HCT116 (cell line): ENCODE data around the gene GP1BA. TPM values are rescaled to one million over a fixed set of nuclear protein-coding genes. Genes with fewer than 3 reads are reported as not detected.

Experiments used
- ATAC-seq: fragments of 200-7000 bp; cut with Tn5 transposase; 2 replicates; pipeline ENCODE4 v1.9.1; 2020; ENCODE audit warnings: mild to moderate bottlenecking, moderate library complexity
- BruUV-seq: library from RNA; stranded (reverse); fragments of 400-500 nt; replicated peaks from 2 replicates; lab custom pipeline; 2021; lab: Mats Ljungman, UMichigan
- CTCF ChIA-PET: fragments of 300-600 bp; sonication (Branson Sonifier 250); formaldehyde crosslinking; loops from one replicate; lab custom pipeline; 2021; ENCODE audit warnings: antibody characterized with exemption; lab: Charles Lee
- POLR2A ChIA-PET: fragments of 300-600, 350-600 bp; sonication (Branson Sonifier 250); formaldehyde crosslinking; loops from one replicate; lab custom pipeline; 2021; ENCODE audit warnings: antibody characterized with exemption; lab: Charles Lee
- RAD21 ChIA-PET, 2 experiments: fragments of 300-600 bp; sonication (Branson Sonifier 250); formaldehyde crosslinking; loops; one replicate each; lab custom pipeline; 2023; ENCODE audit warnings: low total read pairs in 2 of 2; ENCODE audit not compliant: uncharacterized antibody in 2 of 2, unreplicated experiment in 2 of 2, low non-redundant PET in 1 of 2; lab: Charles Lee
- DNase-seq: peaks from one replicate; pipeline ENCODE4 v3.0.0-alpha.2; 2010; ENCODE audit warnings: low read depth, low spot score
- H2AFZ ChIP-seq: fragments of 200-600 bp; shearing (Covaris generic), sonication (generic); 2 replicates; pipeline ENCODE4 v1.6.1; 2017; ENCODE audit warnings: low read depth, mixed run types, mixed read lengths, antibody characterized with exemption, low read length; ENCODE audit not compliant: poor library complexity, severe bottlenecking
- H3K27ac ChIP-seq: 2 replicates; pipeline ENCODE4 v1.5.1; 2012; ENCODE audit warnings: low read depth, low read length
- H3K27me3 ChIP-seq: fragments of 200-600 bp; sonication (generic); 2 replicates; pipeline ENCODE4 v1.6.1; 2016; ENCODE audit warnings: mixed run types, low read length, mixed read lengths; ENCODE audit not compliant: insufficient read depth
- H3K36me3 ChIP-seq, 2 experiments: fragments of 200-500 bp in 1 of 2; fragments of 200-600 bp in 1 of 2; sonication (Bioruptor generic) in 1 of 2; sonication (generic) in 1 of 2; 2 replicates each; pipeline versions ENCODE4 v1.5.1 to v1.6.1; 2014 to 2016; ENCODE audit warnings: low read length in 2 of 2, inconsistent platforms in 1 of 2, mixed read lengths in 1 of 2, mixed run types in 1 of 2; ENCODE audit not compliant: insufficient read depth in 2 of 2, control insufficient read depth in 1 of 2
- H3K4me1 ChIP-seq, 2 experiments: fragments of 200-600 bp in 1 of 2; sonication (generic) in 1 of 2; 2 replicates each; pipeline versions ENCODE4 v1.5.1 to v1.6.1; 2012 to 2017; ENCODE audit warnings: low read length in 2 of 2, inconsistent platforms in 1 of 2, mild to moderate bottlenecking in 1 of 2, mixed read lengths in 1 of 2, mixed run types in 1 of 2, moderate library complexity in 1 of 2; ENCODE audit not compliant: insufficient read depth in 2 of 2, control insufficient read depth in 1 of 2
- H3K4me2 ChIP-seq: fragments of 200-600 bp; sonication (generic); 2 replicates; pipeline ENCODE4 v1.6.1; 2017; ENCODE audit warnings: mixed run types, low read length, mixed read lengths
- H3K4me3 ChIP-seq, 2 experiments: fragments of 200-600 bp in 1 of 2; sonication (generic) in 1 of 2; replicated peaks in 1 of 2; 2 replicates each; pipeline ENCODE4 v1.5.1; 2011 to 2016; ENCODE audit warnings: low read length in 2 of 2, control low read depth in 1 of 2, low read depth in 1 of 2, mild to moderate bottlenecking in 1 of 2, mixed read lengths in 1 of 2, mixed run types in 1 of 2
- H3K79me2 ChIP-seq: fragments of 200-600 bp; sonication (generic); 2 replicates; pipeline ENCODE4 v1.6.1; 2017; ENCODE audit warnings: mild to moderate bottlenecking, mixed run types, low read length, moderate library complexity, mixed read lengths; ENCODE audit not compliant: insufficient read depth
- H3K9ac ChIP-seq: fragments of 200-600 bp; sonication (generic); 2 replicates; pipeline ENCODE4 v1.6.1; 2016; ENCODE audit warnings: low read length, mixed read lengths
- H3K9me2 ChIP-seq: fragments of 200-600 bp; sonication (generic), shearing (Covaris generic); 2 replicates; pipeline ENCODE4 v1.6.1; 2017; ENCODE audit warnings: mixed run types, mild to moderate bottlenecking, moderate library complexity; ENCODE audit not compliant: insufficient read depth
- H3K9me3 ChIP-seq, 2 experiments: fragments of 200-500 bp in 1 of 2; fragments of 200-600 bp in 1 of 2; sonication (Bioruptor generic) in 1 of 2; sonication (generic) in 1 of 2; 2 replicates each; pipeline ENCODE4 v1.6.1; 2014 to 2017; ENCODE audit warnings: low read length in 2 of 2, mixed read lengths in 2 of 2, inconsistent platforms in 1 of 2, low read depth in 1 of 2, mild to moderate bottlenecking in 1 of 2, mixed run types in 1 of 2, moderate library complexity in 1 of 2; ENCODE audit not compliant: control insufficient read depth in 1 of 2, insufficient read depth in 1 of 2
- H4K20me1 ChIP-seq: fragments of 200-600 bp; sonication (generic), shearing (Covaris generic); 2 replicates; pipeline ENCODE4 v1.6.1; 2017; ENCODE audit warnings: mixed run types, mild to moderate bottlenecking, moderate library complexity; ENCODE audit not compliant: insufficient read depth
- CBX3 ChIP-seq: IDR thresholded peaks from 2 replicates; pipeline ENCODE4 v1.6.1; 2012; ENCODE audit warnings: low read depth
- CTCF ChIP-seq, 3 experiments: fragments of 200-600 bp in 1 of 3; sonication (generic) in 1 of 3; IDR thresholded peaks in 2 of 3; conservative IDR thresholded peaks in 1 of 3; 2 replicates each; pipeline ENCODE4 v1.5.1; 2012 to 2017; ENCODE audit warnings: low read depth in 2 of 3, low read length in 2 of 3, antibody characterized with exemption in 1 of 3, borderline replicate concordance in 1 of 3, control low read depth in 1 of 3, mild to moderate bottlenecking in 1 of 3, mixed read lengths in 1 of 3, mixed run types in 1 of 3, moderate library complexity in 1 of 3; ENCODE audit not compliant: insufficient read depth in 1 of 3
- EGR1 ChIP-seq: IDR thresholded peaks from 2 replicates; pipeline ENCODE4 v1.6.1; 2012; ENCODE audit warnings: low read depth
- EZH2phosphoT487 ChIP-seq: fragments of 200-600 bp; IDR thresholded peaks from 2 replicates; pipeline ENCODE4 v1.6.1; 2018; ENCODE audit warnings: antibody characterized with exemption, borderline replicate concordance
- MAX ChIP-seq: IDR thresholded peaks from 2 replicates; pipeline ENCODE4 v1.6.1; 2012
- POLR2A ChIP-seq: IDR thresholded peaks from 2 replicates; pipeline ENCODE4 v1.7.0; 2011; ENCODE audit warnings: borderline replicate concordance; ENCODE audit not compliant: insufficient read depth, insufficient read length; ENCODE audit errors: extremely low read depth
- POLR2AphosphoS5 ChIP-seq: IDR thresholded peaks from 2 replicates; pipeline ENCODE4 v1.6.1; 2011; ENCODE audit warnings: mild to moderate bottlenecking, low read depth, low read length, moderate library complexity
- RAD21 ChIP-seq: IDR thresholded peaks from 2 replicates; pipeline ENCODE4 v1.6.1; 2012; ENCODE audit warnings: low read depth, mild to moderate bottlenecking
- SP1 ChIP-seq: IDR thresholded peaks from 2 replicates; pipeline ENCODE4 v1.6.1; 2012; ENCODE audit warnings: low read depth
- ZBTB33 ChIP-seq: IDR thresholded peaks from 2 replicates; pipeline ENCODE4 v1.6.1; 2011; ENCODE audit warnings: mild to moderate bottlenecking, low read length, moderate library complexity; ENCODE audit not compliant: insufficient replicate concordance; ENCODE audit errors: extremely low read depth
- ZNF274 ChIP-seq: fragments of 200-500 bp; sonication (Bioruptor generic); IDR thresholded peaks from 2 replicates; pipeline ENCODE4 v1.6.1; 2014; ENCODE audit warnings: mild to moderate bottlenecking, low read depth, low read length, inconsistent platforms
- intact Hi-C: fragments of 100-400 bp; cut with micrococcal nuclease; formaldehyde crosslinking; loops from 2 replicates; pipeline ENCODE4 v1.10.0; 2022
- total RNA-seq: library from RNA; stranded (reverse); gene quantifications from one replicate; pipeline ENCODE4 v1.2.1, GENCODE V29; 2021; ENCODE audit not compliant: unreplicated experiment

Gene GP1BA
- total RNA-seq, 1 experiment from 2014 or later: not detected

- Histone ChIP-seq H3K4me2 (no peak overlapping the region), H4K20me1 (no peaks in the 10 kb centered on the region), H3K9me3 (no peaks in the 10 kb centered on the region), H3K4me1 (peaks cover 12 to 26% of the 10 kb centered on the region in 2 experiments), H3K9me2 (no peaks in the 10 kb centered on the region), H3K79me2 (peaks cover 30% of the 10 kb centered on the region), H3K27ac (no peak overlapping the region), H3K9ac (no peak overlapping the region), H3K36me3 (peaks cover 0 to 17% of the 10 kb centered on the region in 2 experiments; a peak in 1 of 4 replicates), H2AFZ (no peak overlapping the region), H3K4me3 (no peak overlapping the region), H3K27me3 (no peaks in the 10 kb centered on the region)
- ChIA-PET RAD21 (no interaction called here), CTCF (no interaction called here), POLR2A (no interaction called here)
- intact Hi-C loops: no loop called here
- TF ChIP-seq MAX (no peak), POLR2A (no peak), SP1 (no peak), EZH2phosphoT487 (no peak), EGR1 (no peak), CBX3 (no peak), ZBTB33 (no peak), CTCF (IDR thresholded peaks at IDR 0.05 in 2 of 3, conservative IDR thresholded peaks at IDR 0.05 in 1 of 3; ENCODE audit: borderline replicate concordance in 1 of 3, insufficient read depth in 1 of 3, low read depth in 2 of 3, low read length in 2 of 3) (no peak), ZNF274 (no peak), POLR2AphosphoS5 (no peak), RAD21 (no peak)
- ATAC-seq (no peak), DNase-seq (no peak)
- no TSS peak for BruUV-seq
Measured at GRCh38 chr17:4936436-4936835, 4.4 kb downstream of the GP1BA start.
